GM23338 (cell line): ENCODE results near the gene CKLF. TPM values are rescaled to one million over a fixed set of nuclear protein-coding genes. Genes with fewer than 3 reads are reported as not detected.

Source experiments
- ATAC-seq: fragments of 200-7000 bp; cut with Tn5 transposase; 3 replicates; pipeline ENCODE4 v1.9.1; 2020
- DNase-seq: peaks from one replicate; pipeline ENCODE4 v3.0.0-alpha.2; 2015; ENCODE audit warnings: low spot score
- H2AFZ ChIP-seq: fragments of 200-600 bp; sonication (generic); 2 replicates; pipeline ENCODE4 v1.8.0; 2016; ENCODE audit warnings: antibody characterized with exemption, mild to moderate bottlenecking, moderate library complexity
- H3F3A ChIP-seq: fragments of 200-600 bp; sonication (generic); replicated peaks from 2 replicates; pipeline ENCODE4 v1.8.0; 2017; ENCODE audit warnings: antibody characterized with exemption, mixed run types, low read depth
- H3K27ac ChIP-seq: fragments of 200-600 bp; sonication (generic); 2 replicates; pipeline ENCODE4 v1.6.1; 2016; ENCODE audit warnings: low read depth
- H3K27me3 ChIP-seq: fragments of 200-600 bp; sonication (generic); 2 replicates; pipeline ENCODE4 v1.8.0; 2016; ENCODE audit warnings: mild to moderate bottlenecking, mixed run types, moderate library complexity; ENCODE audit not compliant: insufficient read depth
- H3K36me3 ChIP-seq: fragments of 200-600 bp; sonication (generic); 2 replicates; pipeline ENCODE4 v1.8.0; 2016; ENCODE audit warnings: mild to moderate bottlenecking; ENCODE audit not compliant: insufficient read depth
- H3K4me1 ChIP-seq: fragments of 200-600 bp; sonication (generic); 2 replicates; pipeline ENCODE4 v1.8.0; 2016; ENCODE audit warnings: mild to moderate bottlenecking, moderate library complexity; ENCODE audit not compliant: insufficient read depth
- H3K4me2 ChIP-seq: fragments of 200-600 bp; sonication (generic); 2 replicates; pipeline ENCODE4 v1.7.1; 2017; ENCODE audit warnings: mixed run types
- H3K4me3 ChIP-seq: fragments of 200-600 bp; sonication (generic); 2 replicates; pipeline ENCODE4 v1.6.1; 2016; ENCODE audit warnings: mixed run types
- H3K79me2 ChIP-seq: fragments of 200-600 bp; sonication (generic); replicated peaks from 2 replicates; pipeline ENCODE4 v1.8.0; 2017; ENCODE audit warnings: mild to moderate bottlenecking; ENCODE audit not compliant: insufficient read depth
- H3K9me2 ChIP-seq: fragments of 200-600 bp; sonication (generic); 2 replicates; pipeline ENCODE4 v1.8.0; 2017; ENCODE audit not compliant: insufficient read depth
- H4K20me1 ChIP-seq: fragments of 200-600 bp; sonication (generic); replicated peaks from 2 replicates; pipeline ENCODE4 v1.8.0; 2017; ENCODE audit warnings: mild to moderate bottlenecking; ENCODE audit not compliant: insufficient read depth
- H3K27ac Mint-ChIP-seq: 2 replicates; pipeline ENCODE4 v1.8.0; 2020; ENCODE audit warnings: inconsistent platforms, mild to moderate bottlenecking, moderate library complexity, mixed read lengths
- H3K27me3 Mint-ChIP-seq: 3 replicates; pipeline ENCODE4 v1.8.0; 2022; ENCODE audit warnings: low read depth, mild to moderate bottlenecking, moderate library complexity, mixed read lengths, inconsistent platforms; ENCODE audit not compliant: insufficient read depth, poor library complexity
- H3K36me3 Mint-ChIP-seq: 3 replicates; pipeline ENCODE4 v1.8.0; 2021; ENCODE audit warnings: low read depth, mild to moderate bottlenecking, inconsistent platforms, moderate library complexity, mixed read lengths
- H3K4me1 Mint-ChIP-seq: 3 replicates; pipeline ENCODE4 v1.8.0; 2020; ENCODE audit warnings: mild to moderate bottlenecking, inconsistent platforms, mixed read lengths
- H3K4me3 Mint-ChIP-seq: 3 replicates; pipeline ENCODE4 v1.8.0; 2021; ENCODE audit warnings: moderate library complexity, mild to moderate bottlenecking, inconsistent platforms, mixed read lengths
- H3K9me3 Mint-ChIP-seq: 3 replicates; pipeline ENCODE4 v1.8.0; 2020; ENCODE audit warnings: moderate library complexity, mild to moderate bottlenecking, inconsistent platforms, mixed read lengths
- CTCF ChIP-seq, 2 experiments: fragments of 200-600 bp in 1 of 2; sonication (generic) in 1 of 2; conservative IDR thresholded peaks; 2 replicates each; pipeline versions ENCODE4 v1.5.1 to v1.6.1; 2016 to 2017; ENCODE audit warnings: antibody characterized with exemption in 2 of 2, low read depth in 2 of 2, mild to moderate bottlenecking in 2 of 2, moderate library complexity in 1 of 2
- ETS1 ChIP-seq: IDR thresholded peaks from 2 replicates; pipeline ENCODE4 v1.6.1; 2016; ENCODE audit warnings: antibody characterized with exemption
- EZH2 ChIP-seq: fragments of 200-600 bp; sonication (generic); IDR thresholded peaks from one replicate; pipeline ENCODE4 v1.8.0; 2017; ENCODE audit warnings: antibody characterized with exemption, mild to moderate bottlenecking, low read depth; ENCODE audit not compliant: unreplicated experiment
- EZH2phosphoT487 ChIP-seq: fragments of 200-600 bp; sonication (generic); IDR thresholded peaks from one replicate; pipeline ENCODE4 v1.8.1; 2018; ENCODE audit warnings: antibody characterized with exemption; ENCODE audit not compliant: unreplicated experiment
- JUNB ChIP-seq: IDR thresholded peaks from one replicate; pipeline ENCODE4 v1.6.1; 2016; ENCODE audit warnings: antibody characterized with exemption; ENCODE audit not compliant: unreplicated experiment
- NANOG ChIP-seq: IDR thresholded peaks from 2 replicates; pipeline ENCODE4 v1.6.1; 2016; ENCODE audit warnings: antibody characterized with exemption, borderline replicate concordance
- POLR2AphosphoS5 ChIP-seq: IDR thresholded peaks from 2 replicates; pipeline ENCODE4 v1.6.1; 2016; ENCODE audit warnings: antibody characterized with exemption, low read depth
- REST ChIP-seq: IDR thresholded peaks from one replicate; pipeline ENCODE4 v1.6.1; 2018; ENCODE audit warnings: antibody characterized with exemption; ENCODE audit not compliant: unreplicated experiment
- STAT1 ChIP-seq: IDR thresholded peaks from one replicate; pipeline ENCODE4 v1.6.1; 2016; ENCODE audit warnings: antibody characterized with exemption; ENCODE audit not compliant: unreplicated experiment
- ZNF114 ChIP-seq: fragments of 250-450 bp; sonication (Bioruptor Pico); IDR thresholded peaks from 2 replicates; pipeline ENCODE4 v1.5.0; 2020; ENCODE audit warnings: mild to moderate bottlenecking, moderate library complexity
- ZNF331 ChIP-seq: fragments of 250-450 bp; sonication (Bioruptor Pico); IDR thresholded peaks from 2 replicates; pipeline ENCODE4 v1.5.0; 2020; ENCODE audit warnings: low read depth, mild to moderate bottlenecking, moderate library complexity
- ZNF462 ChIP-seq: fragments of 250-450 bp; sonication (Bioruptor Pico); IDR thresholded peaks from 2 replicates; pipeline ENCODE4 v1.5.0; 2020; ENCODE audit warnings: mild to moderate bottlenecking, moderate library complexity
- polyA plus RNA-seq: library from polyadenylated mRNA; unstranded; fragments of >200 nt; fragmentation: Nextera tagmentation; extraction: Ambion mirVana; gene quantifications from 2 replicates; pipeline ENCODE4 v1.2.1, GENCODE V29; 2016
- total RNA-seq: library from RNA; depleted of rRNA; stranded (reverse); fragments of >200 nt; shearing (Covaris generic); gene quantifications from 2 replicates; pipeline ENCODE4 v1.2.3, GENCODE V29; 2014

The CKLF gene
- total and polyA plus RNA-seq, 2 experiments from 2014 or later: 25.5 to 60.0 TPM

- H3K36me3 ChIP-seq: no peaks in the 10 kb centered on the region
- ATAC-seq (no peak), DNase-seq (no peak)
- H3K4me3 ChIP-seq: no peak overlapping the region
- H3K9me2 ChIP-seq: no peaks in the 10 kb centered on the region
- peaks cover 4% of the 10 kb centered on the region; the same call in 2 of the 3 replicates for H3K36me3 Mint-ChIP-seq
- peaks cover 6% of the 10 kb centered on the region for H3K27me3 Mint-ChIP-seq
- H3F3A ChIP-seq: no peaks in the 10 kb centered on the region
- H3K4me3 Mint-ChIP-seq: no peak overlapping the region
- no peak overlapping the region for H3K4me2 ChIP-seq
- no peak overlapping the region for H3K27ac ChIP-seq
- TF ChIP-seq ETS1 (no peak), CTCF (conservative IDR thresholded peaks at IDR 0.05; ENCODE audit: low read depth in 2 of 2) (no peak), EZH2phosphoT487 (no peak), ZNF114 (no peak), JUNB (no peak), REST (no peak), ZNF462 (CRISPR knock-in tag) (no peak), EZH2 (no peak), ZNF331 (no peak), POLR2AphosphoS5 (no peak), NANOG (no peak), STAT1 (no peak)
- no peaks in the 10 kb centered on the region for H4K20me1 ChIP-seq
- H3K27me3 ChIP-seq: no peaks in the 10 kb centered on the region
- H3K9me3 Mint-ChIP-seq: no peaks in the 10 kb centered on the region
- H2AFZ ChIP-seq: no peak overlapping the region
- H3K79me2 ChIP-seq: no peaks in the 10 kb centered on the region
- peaks cover 14% of the 10 kb centered on the region for H3K4me1 ChIP-seq
- H3K27ac Mint-ChIP-seq: no peak overlapping the region
- H3K4me1 Mint-ChIP-seq: peaks cover 24% of the 10 kb centered on the region
Observed at GRCh38 chr16:66508248-66508913, 44.0 kb upstream of the CKLF start.
